IPS DF 19.7 (cell line): Measurements from ENCODE around the gene CWC22.
"Not testable (repeated sequence)": the region's sequence is repeated elsewhere in the genome, so short reads cannot be mapped to it uniquely, and the experiment has no call there.

Source experiments
- DNase-seq: peaks from one replicate; pipeline ENCODE4 v3.0.0-alpha.2; 2013; ENCODE audit warnings: low read depth, low spot score

CWC22 gene

GRCh38 chr2:180003559-180003958, 3.5 kb downstream of the CWC22 start:
- no peak for DNase-seq

GRCh38 chr2:180003073-180003472, 4.0 kb downstream of the CWC22 start:
- DNase-seq: no peak

GRCh38 chr2:180002198-180002770, 4.8 kb downstream of the CWC22 start:
- DNase-seq: no peak

GRCh38 chr2:180001726-180002125, 5.4 kb downstream of the CWC22 start:
- no peak for DNase-seq

GRCh38 chr2:180000434-180000833, 6.7 kb downstream of the CWC22 start:
- no peak for DNase-seq

GRCh38 chr2:179999000-179999399, 8.1 kb downstream of the CWC22 start:
- DNase-seq: no peak

GRCh38 chr2:179995741-179996515, 11.2 kb downstream of the CWC22 start:
- DNase-seq: no peak

- no peak for DNase-seq
Observed at GRCh38 chr2:179991344-179991743, 15.8 kb downstream of the CWC22 start.

GRCh38 chr2:179990676-179991317, 16.3 kb downstream of the CWC22 start:
- no peak for DNase-seq

- no peak for DNase-seq
Observed at GRCh38 chr2:179987916-179988315, 19.2 kb downstream of the CWC22 start.

GRCh38 chr2:179985163-179985820, 21.8 kb downstream of the CWC22 start:
- no peak for DNase-seq

GRCh38 chr2:179983250-179983932, 23.7 kb downstream of the CWC22 start:
- DNase-seq: no peak

- DNase-seq: no peak
Observed at GRCh38 chr2:179981085-179981484, 26.0 kb downstream of the CWC22 start.

- no peak for DNase-seq
Observed at GRCh38 chr2:179974761-179975160, 32.3 kb downstream of the CWC22 start.

GRCh38 chr2:179966778-179967394, 40.2 kb downstream of the CWC22 start:
- DNase-seq: no peak

GRCh38 chr2:179965291-179966258, 41.5 kb downstream of the CWC22 start:
- no peak for DNase-seq

- no peak for DNase-seq
Observed at GRCh38 chr2:179963626-179964025, 43.5 kb downstream of the CWC22 start.

- not testable (repeated sequence) for DNase-seq
Observed at GRCh38 chr2:179958251-179958650, 48.8 kb downstream of the CWC22 start.

GRCh38 chr2:179954026-179954425, 53.1 kb downstream of the CWC22 start:
- DNase-seq: no peak

- no peak for DNase-seq
Observed at GRCh38 chr2:179953359-179953758, 53.7 kb downstream of the CWC22 start.
